ENCODE results near the gene IQCH. TPM values are rescaled to one million over a fixed set of nuclear protein-coding genes. Genes with fewer than 3 reads are reported as not detected.

IQCH gene
- total RNA-seq, 3 donors from 2014 or later (not counting 1 experiment from before 2014, with no cell fraction given), result 0.78 to 1.4 (median 0.86) TPM

- no peaks in the 10 kb centered on the region for H3K27me3 ChIP-seq (ENCODE audit: control insufficient read depth, insufficient read depth, low read length)
- no peaks in the 10 kb centered on the region for H3K27me3 Mint-ChIP-seq (ENCODE audit: low read depth in 2 of 2)
- H3K9me3 ChIP-seq (ENCODE audit: control insufficient read depth, insufficient read depth, low read length), result no peaks in the 10 kb centered on the region
- no peaks in the 10 kb centered on the region for H3K4me1 Mint-ChIP-seq
- 71% methylated on average over 1 of the region's 1 CpG for WGBS (ENCODE audit: insufficient coverage)
- H3K27ac ChIP-seq (ENCODE audit: low read length), result no peak overlapping the region
- H3K4me3 Mint-ChIP-seq, result no peak overlapping the region
- no peak for DNase-seq
- H3K36me3 Mint-ChIP-seq, result no peaks in the 10 kb centered on the region
- no peaks in the 10 kb centered on the region for H3K36me3 ChIP-seq (ENCODE audit: control insufficient read depth, insufficient read depth, low read length)
- no peak for ATAC-seq
- H3K27ac Mint-ChIP-seq, result no peak overlapping the region
- H3K9me3 Mint-ChIP-seq, result no peaks in the 10 kb centered on the region
- H3K4me1 ChIP-seq (ENCODE audit: control insufficient read depth, insufficient read depth, low read length), result no peaks in the 10 kb centered on the region
- H3K4me3 ChIP-seq (ENCODE audit: low read length), result no peak overlapping the region
- TF ChIP-seq CTCF (IDR thresholded peaks at IDR 0.05), result no peak
- intact Hi-C loops (cut with micrococcal nuclease), result no loop called here
These were observed 52.6 kb downstream of the IQCH start for GRCh38 chr15:67307156-67307555.

DNA sequence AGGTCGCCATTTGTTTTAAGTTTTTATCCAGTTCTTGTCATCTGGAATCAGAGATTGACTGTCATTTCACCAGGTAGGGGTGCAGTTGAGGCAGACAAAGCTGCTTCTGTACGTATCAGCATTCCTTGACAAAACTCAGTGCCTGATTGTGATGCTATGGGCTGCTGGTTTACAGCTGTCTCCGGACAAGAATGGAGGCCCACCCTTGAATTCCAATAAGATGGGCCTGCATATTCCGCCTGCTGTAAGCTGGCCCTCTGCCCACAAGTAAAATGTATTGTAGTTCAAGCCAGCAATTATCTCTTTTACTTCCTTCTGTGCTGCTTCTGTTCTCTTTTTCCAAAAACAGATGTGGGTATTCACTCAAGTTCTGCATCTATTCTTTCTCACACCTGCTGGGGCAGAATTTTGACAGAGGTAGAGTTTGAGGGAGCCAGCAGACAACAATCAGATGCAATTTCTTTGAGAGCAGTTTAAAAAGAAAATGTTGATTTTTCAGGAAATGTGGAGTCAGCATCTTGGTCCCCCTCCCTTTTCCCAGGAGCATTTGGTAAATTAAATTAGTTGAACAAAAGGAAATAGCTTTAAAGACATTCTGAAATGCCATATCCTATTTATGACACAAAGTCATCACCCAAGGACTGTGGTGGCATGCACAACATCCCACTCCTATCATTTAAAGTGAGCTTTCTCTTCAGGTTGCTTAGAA, 53.5 kb downstream of the IQCH start:
- Mint-ChIP-seq H3K27me3 (ENCODE audit: low read depth in 2 of 2) (no peaks in the 10 kb centered on the region), H3K36me3 (no peaks in the 10 kb centered on the region), H3K4me1 (no peaks in the 10 kb centered on the region), H3K4me3 (no peak overlapping the region), H3K9me3 (no peaks in the 10 kb centered on the region), H3K27ac (no peak overlapping the region)
- intact Hi-C loops (cut with micrococcal nuclease), result no loop called here
- 84% methylated on average over 4 of the region's 4 CpGs for WGBS (ENCODE audit: insufficient coverage)
- Histone ChIP-seq H3K36me3 (ENCODE audit: control insufficient read depth, insufficient read depth, low read length) (no peaks in the 10 kb centered on the region), H3K4me3 (ENCODE audit: low read length) (no peak overlapping the region), H3K27me3 (ENCODE audit: control insufficient read depth, insufficient read depth, low read length) (no peaks in the 10 kb centered on the region), H3K4me1 (ENCODE audit: control insufficient read depth, insufficient read depth, low read length) (no peaks in the 10 kb centered on the region), H3K27ac (ENCODE audit: low read length) (no peak overlapping the region), H3K9me3 (ENCODE audit: control insufficient read depth, insufficient read depth, low read length) (no peaks in the 10 kb centered on the region)
- ATAC-seq (no peak), DNase-seq (no peak)
- TF ChIP-seq CTCF (IDR thresholded peaks at IDR 0.05), result no peak

- Mint-ChIP-seq H3K4me1 (no peaks in the 10 kb centered on the region), H3K9me3 (no peaks in the 10 kb centered on the region)
- ATAC-seq, result no peak
These were observed 57.1 kb downstream of the IQCH start for GRCh38 chr15:67311731-67312130.

More at GRCh38 chr15:67311731-67312130, 57.1 kb downstream of the IQCH start:
- TF ChIP-seq CTCF (IDR thresholded peaks at IDR 0.05), result no peak
- H3K4me3 Mint-ChIP-seq, result no peak overlapping the region
- H3K27me3 Mint-ChIP-seq (ENCODE audit: low read depth in 2 of 2), result no peaks in the 10 kb centered on the region
- Histone ChIP-seq H3K27ac (ENCODE audit: low read length) (no peak overlapping the region), H3K27me3 (ENCODE audit: control insufficient read depth, insufficient read depth, low read length) (no peaks in the 10 kb centered on the region), H3K4me1 (ENCODE audit: control insufficient read depth, insufficient read depth, low read length) (no peaks in the 10 kb centered on the region), H3K36me3 (ENCODE audit: control insufficient read depth, insufficient read depth, low read length) (no peaks in the 10 kb centered on the region), H3K4me3 (ENCODE audit: low read length) (no peak overlapping the region), H3K9me3 (ENCODE audit: control insufficient read depth, insufficient read depth, low read length) (no peaks in the 10 kb centered on the region)
- no peaks in the 10 kb centered on the region for H3K36me3 Mint-ChIP-seq
- 100% methylated on average over 1 of the region's 1 CpG for whole genome bisulfite sequencing (ENCODE audit: insufficient coverage)
- DNase-seq, result no peak
- intact Hi-C loops (cut with micrococcal nuclease), result no loop called here
- no peak overlapping the region for H3K27ac Mint-ChIP-seq
